ENCODE data around the gene PTPRD.

- no peak for TF ChIP-seq CTCF (conservative IDR thresholded peaks at IDR 0.05 in 1 of 2, IDR thresholded peaks at IDR 0.05 in 1 of 2; ENCODE audit: extremely low read depth in 1 of 2, insufficient read depth in 1 of 2, low read depth in 1 of 2, low read length in 2 of 2)
- no peak for TF ChIP-seq EZH2 (IDR thresholded peaks at IDR 0.05; ENCODE audit: borderline replicate concordance, low read length)
Measured at GRCh38 chr9:8980496-8981013, 1632.2 kb downstream of the PTPRD start.
